Measurements from ENCODE around the gene PCNX3. TPM values are rescaled to one million over a fixed set of nuclear protein-coding genes. Genes with fewer than 3 reads are reported as not detected.

Gene PCNX3
- total and polyA plus RNA-seq, 2 of the 13 experiments (the other 11 are each of a cell fraction or from before 2014, with no cell fraction given), result 16.2 to 23.0 TPM

GRCh38 chr11:65574109-65574810 is 41.3 kb upstream of the PCNX3 start (continued):
- TF ChIP-seq ZNF530 (CRISPR knock-in tag; IDR thresholded peaks at IDR 0.05; ENCODE audit: low read depth), result no peak
- TF ChIP-seq ZBTB1 (CRISPR knock-in tag; IDR thresholded peaks at IDR 0.05; ENCODE audit: borderline replicate concordance), result no peak
- no peak for TF ChIP-seq ZHX2 (IDR thresholded peaks at IDR 0.05; ENCODE audit: low read depth)
- no peak for TF ChIP-seq ZHX2 (CRISPR knock-in tag; IDR thresholded peaks at IDR 0.05; ENCODE audit: borderline replicate concordance)
- no peak for TF ChIP-seq PTBP1 (IDR thresholded peaks at IDR 0.05; ENCODE audit: low read depth, low read length, poor library complexity, severe bottlenecking)
- TF ChIP-seq ZNF772 (CRISPR knock-in tag; IDR thresholded peaks at IDR 0.05), result 0 out of 2 replicates have a peak, but pooled peaks have one; percentile 41
- TF ChIP-seq PATZ1 (CRISPR knock-in tag; IDR thresholded peaks at IDR 0.05), result peak; percentile 77
- no peak for TF ChIP-seq CHD4 (IDR thresholded peaks at IDR 0.05; ENCODE audit: borderline replicate concordance, low read length)
- no peak for TF ChIP-seq KIAA2018 (CRISPR knock-in tag; IDR thresholded peaks at IDR 0.05; ENCODE audit: borderline replicate concordance)
- TF ChIP-seq HNRNPH1 (optimal IDR thresholded peaks at IDR 0.05; ENCODE audit: low read depth, low read length), result no peak
- no peak for TF ChIP-seq ZIK1 (CRISPR knock-in tag; IDR thresholded peaks at IDR 0.05; ENCODE audit: borderline replicate concordance, low read depth)
- TF ChIP-seq FOXP1 (IDR thresholded peaks at IDR 0.05), result no peak
- TF ChIP-seq FOXP1 (CRISPR knock-in tag; IDR thresholded peaks at IDR 0.05), result no peak
